LNCaP clone FGC (cell line): ENCODE results near the gene ASPA.

Experiments
- DNase-seq: peaks from one replicate; pipeline ENCODE4 v3.0.0-alpha.2; 2011; ENCODE audit warnings: low read depth
- H3K4me3 ChIP-seq: 2 replicates; pipeline ENCODE4 v1.5.1; 2011; ENCODE audit warnings: mild to moderate bottlenecking, low read depth, low read length, control low read depth
- TF ChIP-seq, protein P1 (sequence below): IDR thresholded peaks from 2 replicates; pipeline ENCODE4 v1.5.1; 2012; ENCODE audit warnings: mild to moderate bottlenecking; ENCODE audit not compliant: control insufficient read depth, insufficient read depth; ENCODE audit errors: extremely low read depth

The ASPA gene

GRCh38 chr17:3469529-3469928 is 6.3 kb upstream of the ASPA start:
- no peak for DNase-seq
- no peak overlapping the region for H3K4me3 ChIP-seq
- TF ChIP-seq, protein P1, sequence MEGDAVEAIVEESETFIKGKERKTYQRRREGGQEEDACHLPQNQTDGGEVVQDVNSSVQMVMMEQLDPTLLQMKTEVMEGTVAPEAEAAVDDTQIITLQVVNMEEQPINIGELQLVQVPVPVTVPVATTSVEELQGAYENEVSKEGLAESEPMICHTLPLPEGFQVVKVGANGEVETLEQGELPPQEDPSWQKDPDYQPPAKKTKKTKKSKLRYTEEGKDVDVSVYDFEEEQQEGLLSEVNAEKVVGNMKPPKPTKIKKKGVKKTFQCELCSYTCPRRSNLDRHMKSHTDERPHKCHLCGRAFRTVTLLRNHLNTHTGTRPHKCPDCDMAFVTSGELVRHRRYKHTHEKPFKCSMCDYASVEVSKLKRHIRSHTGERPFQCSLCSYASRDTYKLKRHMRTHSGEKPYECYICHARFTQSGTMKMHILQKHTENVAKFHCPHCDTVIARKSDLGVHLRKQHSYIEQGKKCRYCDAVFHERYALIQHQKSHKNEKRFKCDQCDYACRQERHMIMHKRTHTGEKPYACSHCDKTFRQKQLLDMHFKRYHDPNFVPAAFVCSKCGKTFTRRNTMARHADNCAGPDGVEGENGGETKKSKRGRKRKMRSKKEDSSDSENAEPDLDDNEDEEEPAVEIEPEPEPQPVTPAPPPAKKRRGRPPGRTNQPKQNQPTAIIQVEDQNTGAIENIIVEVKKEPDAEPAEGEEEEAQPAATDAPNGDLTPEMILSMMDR: no peak

DNA sequence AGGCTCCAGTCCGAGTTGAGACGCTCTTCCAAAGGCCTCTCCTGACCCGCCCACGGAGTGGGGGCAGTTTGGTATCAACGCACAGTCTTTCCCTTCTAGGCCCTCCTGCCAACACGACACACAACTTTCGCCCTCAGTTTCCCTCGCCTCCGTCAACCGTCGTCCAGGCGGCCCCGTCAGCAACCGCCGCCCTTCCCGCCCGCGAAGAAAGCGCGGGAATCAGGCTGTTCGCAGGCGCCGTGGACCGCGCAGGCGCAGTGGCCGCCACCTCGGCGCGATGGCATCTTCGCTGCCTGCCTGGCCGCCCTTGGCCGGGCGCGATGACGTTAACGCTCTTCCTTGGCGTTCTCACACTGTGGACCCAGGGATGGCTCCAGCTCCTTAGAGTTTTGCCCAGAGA is 4.2 kb upstream of the ASPA start, which contains the start of gene SPATA22:
Gene SPATA22, minus strand, starts transcription at position 221 of the 400 bp plus-strand sequence. CDS start 2,494 bp downstream, outside the sequence.
- TF ChIP-seq, protein P1: no peak
- H3K4me3 ChIP-seq: no peak within 1 kb of the TSS
- DNase-seq: no peak

DNA sequence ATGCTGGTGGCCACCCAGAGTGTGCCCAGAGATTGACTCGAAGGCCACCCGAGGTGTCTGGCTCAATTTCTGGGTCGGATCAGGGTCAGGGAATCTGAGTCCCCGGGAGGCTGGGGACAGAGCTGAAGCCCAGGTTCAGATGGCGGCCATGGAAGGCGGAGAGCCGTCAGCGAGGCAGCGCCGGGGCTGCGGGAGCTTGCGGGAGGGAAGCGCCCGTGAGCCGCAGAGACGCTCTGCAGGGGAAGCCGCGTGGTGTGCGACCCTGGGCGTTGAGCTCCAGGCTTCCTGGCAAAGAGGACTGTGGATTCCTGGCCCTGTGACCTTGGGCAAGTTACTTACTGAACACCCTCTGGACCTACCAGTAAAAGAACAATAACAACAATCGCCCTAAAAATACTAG is 3.7 kb upstream of the ASPA start:
- DNase-seq: no peak
- TF ChIP-seq, protein P1: no peak
- H3K4me3 ChIP-seq: no peak overlapping the region

GRCh38 chr17:3474212-3474611 is 1.6 kb upstream of the ASPA start:
- H3K4me3 ChIP-seq: no peak overlapping the region
- DNase-seq: peak; percentile 13
- TF ChIP-seq, protein P1: no peak

DNA sequence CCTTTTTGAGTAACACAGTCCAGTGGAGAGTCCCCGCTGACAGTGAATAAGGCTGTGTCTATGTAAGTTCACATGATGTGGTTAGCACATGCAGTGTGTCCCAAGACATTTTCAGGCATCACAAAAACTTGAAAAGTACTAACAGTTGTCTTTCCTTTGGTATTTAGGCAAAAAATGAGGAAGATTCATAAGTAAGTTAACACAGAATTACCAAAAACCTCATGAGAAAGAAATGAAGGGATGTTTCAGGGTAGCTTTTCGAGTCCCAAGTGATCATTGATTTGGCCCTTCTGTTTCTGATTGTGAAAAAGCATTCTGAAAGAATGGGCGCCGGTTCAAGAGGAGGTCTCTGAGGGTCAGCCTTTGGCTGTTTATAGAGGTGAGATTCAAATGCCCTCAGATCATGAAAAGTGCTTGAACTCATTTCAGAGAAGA is 529 bp upstream of the ASPA start:
- TF ChIP-seq, protein P1: no peak
- no peak overlapping the region for H3K4me3 ChIP-seq
- no peak for DNase-seq

DNA sequence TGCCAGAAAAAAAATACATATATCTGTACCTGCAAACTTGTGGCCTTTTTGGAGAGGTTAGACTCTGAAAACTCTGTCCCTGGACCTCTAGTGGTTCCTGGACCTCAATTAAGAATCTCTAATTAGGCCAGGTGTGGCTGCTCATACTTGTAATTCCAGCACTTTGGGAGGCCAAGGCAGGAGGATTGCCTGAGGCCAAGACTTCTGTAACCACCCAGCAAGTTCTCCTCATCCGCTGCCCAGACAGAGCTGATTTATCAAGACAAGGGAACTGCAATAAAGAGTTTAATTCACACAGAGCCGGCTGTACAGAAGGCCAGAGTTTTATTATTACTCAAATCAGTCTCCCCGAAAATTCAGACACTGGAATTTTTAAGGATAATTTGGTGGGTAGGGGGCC is 4.2 kb downstream of the ASPA start:
- H3K4me3 ChIP-seq: no peak overlapping the region
- TF ChIP-seq, protein P1: no peak
- no peak for DNase-seq

- no peak overlapping the region for H3K4me3 ChIP-seq
- TF ChIP-seq, protein P1: no peak
- no peak for DNase-seq
Measured at GRCh38 chr17:3482852-3483251, 7.1 kb downstream of the ASPA start.
